Measurements from ENCODE around the gene IKZF3. TPM values are rescaled to one million over a fixed set of nuclear protein-coding genes. Genes with fewer than 3 reads are reported as not detected.

The IKZF3 gene
- total RNA-seq, 4 donors from 2014 or later, result 2.9 to 8.3 (median 4.5) TPM

GRCh38 chr17:39801055-39801454 is 63.1 kb downstream of the IKZF3 start:
- no peak for TF ChIP-seq CTCF (IDR thresholded peaks at IDR 0.05)
- no peak for ATAC-seq (ENCODE audit: low FRiP score)
- DNase-seq (ENCODE audit: low spot score), result no peak

GRCh38 chr17:39800540-39800939 is 63.6 kb downstream of the IKZF3 start:
- ATAC-seq (ENCODE audit: low FRiP score), result no peak
- no peak for DNase-seq (ENCODE audit: low spot score)
- TF ChIP-seq CTCF (IDR thresholded peaks at IDR 0.05), result no peak

GRCh38 chr17:39799395-39799794 is 64.7 kb downstream of the IKZF3 start:
- ATAC-seq (ENCODE audit: low FRiP score), result no peak
- no peak for TF ChIP-seq CTCF (IDR thresholded peaks at IDR 0.05)
- no peak for DNase-seq (ENCODE audit: low spot score)

- ATAC-seq (ENCODE audit: low FRiP score), result no peak
- TF ChIP-seq CTCF (IDR thresholded peaks at IDR 0.05), result no peak
- DNase-seq (ENCODE audit: low spot score), result no peak
Observed at GRCh38 chr17:39794249-39794970, 69.7 kb downstream of the IKZF3 start.

- ATAC-seq (ENCODE audit: low FRiP score), result no peak
- no peak for TF ChIP-seq CTCF (IDR thresholded peaks at IDR 0.05)
- DNase-seq (ENCODE audit: low spot score), result no peak
Observed at GRCh38 chr17:39793301-39793872, 70.7 kb downstream of the IKZF3 start.

- DNase-seq (ENCODE audit: low spot score), result no peak
- no peak for ATAC-seq (ENCODE audit: low FRiP score)
- TF ChIP-seq CTCF (IDR thresholded peaks at IDR 0.05), result no peak
Observed at GRCh38 chr17:39792526-39793221, 71.4 kb downstream of the IKZF3 start.
